HepG2 (cell line): ENCODE measurements around the gene DDR2. TPM values are rescaled to one million over a fixed set of nuclear protein-coding genes. Genes with fewer than 3 reads are reported as not detected.

Experiments
- HOXA5 ChIP-seq: sonication (generic); formaldehyde crosslinking; IDR thresholded peaks from 2 replicates; pipeline ENCODE4 v1.4.0; 2020; ENCODE audit warnings: missing genetic modification reagents
- MEIS1 ChIP-seq: sonication (generic); formaldehyde crosslinking; IDR thresholded peaks from 2 replicates; pipeline ENCODE4 v1.9.0; 2021; ENCODE audit warnings: mild to moderate bottlenecking, missing genetic modification reagents, moderate library complexity, borderline replicate concordance
- ZBTB7B ChIP-seq: sonication (generic); formaldehyde crosslinking; IDR thresholded peaks from 2 replicates; pipeline ENCODE4 v1.4.0; 2020; ENCODE audit warnings: missing genetic modification reagents
- polyA plus RNA-seq, 8 experiments: library from polyadenylated mRNA; depleted of rRNA in 3 of 8; stranded (reverse) in 7 of 8; unstranded in 1 of 8; fragments of >200 nt; fragmentation: Illumina TruSeq in 4 of 8; extraction: Trizol in 4 of 8; gene quantifications; 2 replicates each; pipeline versions ENCODE4 v1.2.1 to v1.2.3, GENCODE V29; 2011 to 2016; ENCODE audit warnings: low read depth in 4 of 8, missing spikeins in 1 of 8, mixed read lengths in 1 of 8; ENCODE audit not compliant: insufficient read depth in 1 of 8
- total RNA-seq, 5 experiments: library from RNA; depleted of rRNA; stranded (reverse); fragments of >200 nt; fragmentation: Illumina TruSeq; extraction: Trizol; gene quantifications; 2 replicates each; pipeline ENCODE4 v1.2.3, GENCODE V29; 2016; ENCODE audit warnings: low read depth in 1 of 5
- TF ChIP-seq, protein P1 (sequence below): sonication (generic); formaldehyde crosslinking; IDR thresholded peaks from 2 replicates; pipeline ENCODE4 v1.8.0; 2022; ENCODE audit warnings: mild to moderate bottlenecking, missing genetic modification reagents; ENCODE audit not compliant: insufficient replicate concordance
- TF ChIP-seq, protein P2 (sequence below): sonication (generic); formaldehyde crosslinking; IDR thresholded peaks from 2 replicates; pipeline ENCODE4 v1.5.0; 2020; ENCODE audit warnings: mild to moderate bottlenecking, missing genetic modification reagents
- TF ChIP-seq, protein P3 (sequence below): sonication (generic); formaldehyde crosslinking; IDR thresholded peaks from 2 replicates; pipeline ENCODE4 v1.4.0; 2020; ENCODE audit warnings: missing genetic modification reagents

The DDR2 gene
- total and polyA plus RNA-seq, 2 of the 13 experiments (the other 11 are each of a cell fraction or from before 2014, with no cell fraction given), result 0.36 to 0.38 TPM

DNA sequence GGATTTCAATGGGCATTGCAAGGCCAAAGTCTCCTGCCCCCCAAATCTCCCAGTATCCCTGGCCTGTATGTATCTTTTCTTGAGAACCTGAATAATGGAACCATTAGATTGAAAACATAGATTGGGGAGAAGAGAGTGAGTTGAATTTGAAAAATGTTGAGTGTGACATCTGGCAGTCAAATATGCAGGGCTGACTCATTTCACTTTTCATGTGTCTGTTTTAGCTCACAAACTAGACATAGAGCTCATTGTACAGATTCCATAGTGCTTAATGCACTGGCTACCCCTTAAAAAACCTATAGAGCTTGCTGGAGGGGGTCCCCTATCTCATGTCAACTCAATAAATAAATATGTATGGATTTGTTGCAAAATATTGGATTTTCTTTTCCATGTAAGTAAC, 30.8 kb downstream of the DDR2 start (continued):
- TF ChIP-seq, protein P1, sequence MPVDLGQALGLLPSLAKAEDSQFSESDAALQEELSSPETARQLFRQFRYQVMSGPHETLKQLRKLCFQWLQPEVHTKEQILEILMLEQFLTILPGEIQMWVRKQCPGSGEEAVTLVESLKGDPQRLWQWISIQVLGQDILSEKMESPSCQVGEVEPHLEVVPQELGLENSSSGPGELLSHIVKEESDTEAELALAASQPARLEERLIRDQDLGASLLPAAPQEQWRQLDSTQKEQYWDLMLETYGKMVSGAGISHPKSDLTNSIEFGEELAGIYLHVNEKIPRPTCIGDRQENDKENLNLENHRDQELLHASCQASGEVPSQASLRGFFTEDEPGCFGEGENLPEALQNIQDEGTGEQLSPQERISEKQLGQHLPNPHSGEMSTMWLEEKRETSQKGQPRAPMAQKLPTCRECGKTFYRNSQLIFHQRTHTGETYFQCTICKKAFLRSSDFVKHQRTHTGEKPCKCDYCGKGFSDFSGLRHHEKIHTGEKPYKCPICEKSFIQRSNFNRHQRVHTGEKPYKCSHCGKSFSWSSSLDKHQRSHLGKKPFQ (CRISPR knock-in tag), result no peak
- no peak for TF ChIP-seq HOXA5 (CRISPR knock-in tag)
- TF ChIP-seq, protein P2, sequence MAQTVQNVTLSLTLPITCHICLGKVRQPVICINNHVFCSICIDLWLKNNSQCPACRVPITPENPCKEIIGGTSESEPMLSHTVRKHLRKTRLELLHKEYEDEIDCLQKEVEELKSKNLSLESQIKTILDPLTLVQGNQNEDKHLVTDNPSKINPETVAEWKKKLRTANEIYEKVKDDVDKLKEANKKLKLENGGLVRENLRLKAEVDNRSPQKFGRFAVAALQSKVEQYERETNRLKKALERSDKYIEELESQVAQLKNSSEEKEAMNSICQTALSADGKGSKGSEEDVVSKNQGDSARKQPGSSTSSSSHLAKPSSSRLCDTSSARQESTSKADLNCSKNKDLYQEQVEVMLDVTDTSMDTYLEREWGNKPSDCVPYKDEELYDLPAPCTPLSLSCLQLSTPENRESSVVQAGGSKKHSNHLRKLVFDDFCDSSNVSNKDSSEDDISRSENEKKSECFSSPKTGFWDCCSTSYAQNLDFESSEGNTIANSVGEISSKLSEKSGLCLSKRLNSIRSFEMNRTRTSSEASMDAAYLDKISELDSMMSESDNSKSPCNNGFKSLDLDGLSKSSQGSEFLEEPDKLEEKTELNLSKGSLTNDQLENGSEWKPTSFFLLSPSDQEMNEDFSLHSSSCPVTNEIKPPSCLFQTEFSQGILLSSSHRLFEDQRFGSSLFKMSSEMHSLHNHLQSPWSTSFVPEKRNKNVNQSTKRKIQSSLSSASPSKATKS (CRISPR knock-in tag), result no peak
- TF ChIP-seq ZBTB7B (CRISPR knock-in tag), result no peak
- TF ChIP-seq, protein P3, sequence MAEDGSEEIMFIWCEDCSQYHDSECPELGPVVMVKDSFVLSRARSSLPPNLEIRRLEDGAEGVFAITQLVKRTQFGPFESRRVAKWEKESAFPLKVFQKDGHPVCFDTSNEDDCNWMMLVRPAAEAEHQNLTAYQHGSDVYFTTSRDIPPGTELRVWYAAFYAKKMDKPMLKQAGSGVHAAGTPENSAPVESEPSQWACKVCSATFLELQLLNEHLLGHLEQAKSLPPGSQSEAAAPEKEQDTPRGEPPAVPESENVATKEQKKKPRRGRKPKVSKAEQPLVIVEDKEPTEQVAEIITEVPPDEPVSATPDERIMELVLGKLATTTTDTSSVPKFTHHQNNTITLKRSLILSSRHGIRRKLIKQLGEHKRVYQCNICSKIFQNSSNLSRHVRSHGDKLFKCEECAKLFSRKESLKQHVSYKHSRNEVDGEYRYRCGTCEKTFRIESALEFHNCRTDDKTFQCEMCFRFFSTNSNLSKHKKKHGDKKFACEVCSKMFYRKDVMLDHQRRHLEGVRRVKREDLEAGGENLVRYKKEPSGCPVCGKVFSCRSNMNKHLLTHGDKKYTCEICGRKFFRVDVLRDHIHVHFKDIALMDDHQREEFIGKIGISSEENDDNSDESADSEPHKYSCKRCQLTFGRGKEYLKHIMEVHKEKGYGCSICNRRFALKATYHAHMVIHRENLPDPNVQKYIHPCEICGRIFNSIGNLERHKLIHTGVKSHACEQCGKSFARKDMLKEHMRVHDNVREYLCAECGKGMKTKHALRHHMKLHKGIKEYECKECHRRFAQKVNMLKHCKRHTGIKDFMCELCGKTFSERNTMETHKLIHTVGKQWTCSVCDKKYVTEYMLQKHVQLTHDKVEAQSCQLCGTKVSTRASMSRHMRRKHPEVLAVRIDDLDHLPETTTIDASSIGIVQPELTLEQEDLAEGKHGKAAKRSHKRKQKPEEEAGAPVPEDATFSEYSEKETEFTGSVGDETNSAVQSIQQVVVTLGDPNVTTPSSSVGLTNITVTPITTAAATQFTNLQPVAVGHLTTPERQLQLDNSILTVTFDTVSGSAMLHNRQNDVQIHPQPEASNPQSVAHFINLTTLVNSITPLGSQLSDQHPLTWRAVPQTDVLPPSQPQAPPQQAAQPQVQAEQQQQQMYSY (CRISPR knock-in tag), result no peak
- TF ChIP-seq MEIS1 (CRISPR knock-in tag), result no peak
- TF ChIP-seq, all 625 proteins: peak for 0
